ENCODE results near the gene SYNGR1.

DNA sequence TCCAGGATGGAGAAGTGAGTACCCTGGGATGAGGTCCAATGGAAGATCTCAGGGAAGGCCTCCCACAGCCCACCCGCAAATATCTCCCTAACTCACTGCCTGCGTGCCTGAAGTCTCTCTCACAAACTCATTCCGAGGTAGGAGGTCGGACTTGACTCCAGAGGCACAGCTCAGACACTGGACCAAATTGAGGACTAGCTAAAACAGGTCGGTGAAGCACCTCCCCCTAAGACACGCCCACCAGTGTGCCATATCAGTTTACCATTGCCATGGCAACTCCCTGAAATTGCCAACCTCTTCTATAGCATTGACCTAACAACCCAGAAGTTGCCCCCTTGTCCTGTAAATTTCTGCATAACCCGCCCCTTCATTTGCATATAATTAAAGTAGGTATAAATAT, 47.9 kb upstream of the SYNGR1 start:
- no peak for TF ChIP-seq CTCF (IDR thresholded peaks at IDR 0.05; ENCODE audit: low read depth, low read length)
- no peak for TF ChIP-seq EZH2phosphoT487 (IDR thresholded peaks at IDR 0.05; ENCODE audit: low read depth)

All from OCI-LY3 (cell line).